SHP77 (cell line): ENCODE results near the gene SCOC.

Experiments
- DNase-seq, 2 experiments: peaks; one replicate each; lab custom pipeline; 2025; lab: John Stamatoyannopoulos, UW

The SCOC gene

GRCh38 chr4:140373328-140374129 is at the start of gene SCOC:
SCOC (plus strand) TSS chr4:140373646; CDS start chr4:140379171, 5,525 bp downstream.
- DNase-seq = peak; percentile 93 to 94

DNA sequence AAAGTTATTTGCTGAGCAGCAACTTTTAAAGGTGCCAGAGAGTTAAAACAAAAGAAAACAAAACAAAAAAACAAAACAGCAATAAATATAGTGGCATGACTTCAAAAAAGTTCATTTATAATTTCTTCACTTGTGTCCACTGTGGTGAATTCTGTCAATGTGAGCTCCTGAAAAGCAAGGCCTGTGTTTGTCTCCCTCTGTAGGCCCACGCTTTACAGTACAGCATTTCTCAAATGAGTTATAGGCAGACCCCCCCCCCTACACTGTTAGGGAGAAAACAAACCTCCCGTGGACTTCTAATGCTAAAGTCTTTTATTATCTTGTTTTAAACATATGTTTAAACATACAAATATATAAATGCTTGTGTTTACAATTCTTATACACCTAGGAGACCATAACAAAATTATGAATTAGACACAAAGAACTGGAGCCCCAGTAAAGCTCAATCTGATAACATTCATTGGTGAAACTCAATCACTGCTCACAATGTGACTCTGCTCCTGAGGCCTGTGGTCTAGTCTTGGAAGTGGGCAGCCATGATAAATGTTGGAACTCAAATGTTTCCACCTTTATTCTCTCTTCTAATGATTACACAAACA is 47.0 kb upstream of the SCOC start:
- DNase-seq = peak in 1 of 2 experiments; percentile 3

DNA sequence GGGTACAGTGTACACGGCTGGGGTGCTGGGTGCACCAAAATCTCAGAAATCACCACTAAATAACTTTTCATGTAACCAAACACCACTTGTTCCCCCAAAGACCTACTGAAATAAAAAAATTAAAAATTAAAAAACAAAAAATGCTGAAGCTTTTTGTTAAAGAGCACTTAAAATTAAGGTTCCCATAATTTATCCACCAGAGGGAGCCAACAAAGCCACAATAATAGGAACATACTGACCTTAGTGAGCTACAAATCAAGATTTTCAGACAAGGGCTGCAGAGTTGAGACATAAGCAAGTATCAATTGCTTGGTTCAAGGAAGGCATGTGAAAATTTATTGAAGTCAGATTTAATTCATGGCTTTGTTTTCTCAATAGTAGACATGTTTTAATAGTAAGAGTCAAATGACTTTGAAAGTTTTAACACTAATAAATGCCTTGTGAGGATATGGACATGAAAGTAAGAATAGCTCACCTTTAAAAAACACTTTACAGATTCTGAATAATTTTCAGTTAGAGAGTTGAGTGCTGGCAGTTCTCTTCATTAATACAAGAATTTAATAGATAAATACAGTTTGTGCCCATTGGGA is 43.0 kb upstream of the SCOC start:
- peak in 1 of 2 experiments; percentile 5 for DNase-seq

- no peak for DNase-seq
Observed at GRCh38 chr4:140331245-140331644, 42.2 kb upstream of the SCOC start.

GRCh38 chr4:140331876-140332275 is 41.6 kb upstream of the SCOC start:
- DNase-seq = no peak

GRCh38 chr4:140332734-140333133 is 40.7 kb upstream of the SCOC start:
- DNase-seq = no peak

GRCh38 chr4:140333523-140333922 is 39.9 kb upstream of the SCOC start:
- no peak for DNase-seq

DNA sequence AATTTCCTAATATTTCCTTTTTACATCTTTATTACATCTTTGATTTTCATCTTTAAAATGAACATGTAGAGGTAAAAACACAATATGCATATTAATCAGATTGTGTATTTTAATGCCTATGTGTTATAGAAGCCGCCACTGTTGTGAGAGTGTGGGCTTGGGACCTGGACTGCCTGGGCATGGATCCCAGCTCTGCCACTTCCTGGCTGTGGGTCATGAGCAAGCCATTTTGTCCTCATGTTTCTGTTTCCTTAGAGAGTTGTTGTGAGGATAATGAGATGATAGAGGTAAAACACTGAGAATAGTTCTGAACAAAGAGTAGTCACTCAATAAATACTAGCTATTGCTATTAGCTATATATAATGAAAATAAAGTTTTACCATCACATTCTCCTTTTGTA is 38.4 kb upstream of the SCOC start:
- no peak for DNase-seq

DNA sequence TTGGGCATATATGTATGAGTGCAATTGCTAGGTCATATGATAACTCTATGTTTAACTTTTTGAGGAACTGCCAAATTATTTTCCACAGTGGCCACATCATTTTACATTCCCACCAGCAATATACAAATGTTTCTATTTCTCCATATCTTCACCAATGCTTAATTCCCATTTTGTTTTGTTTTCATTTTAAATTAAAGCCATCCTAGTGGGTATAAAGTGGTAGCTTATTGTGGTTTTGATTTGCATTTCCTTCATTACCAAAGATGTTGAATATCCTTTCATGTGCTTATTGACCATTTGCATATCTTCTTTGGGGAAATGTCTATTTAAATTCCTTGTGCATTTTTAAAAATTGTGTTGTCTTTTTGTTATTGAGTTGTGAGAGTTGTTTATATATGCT is 36.7 kb upstream of the SCOC start:
- no peak for DNase-seq

GRCh38 chr4:140342620-140343019 is 30.8 kb upstream of the SCOC start:
- no peak for DNase-seq

- no peak for DNase-seq
Observed at GRCh38 chr4:140343303-140343702, 30.1 kb upstream of the SCOC start.

- DNase-seq = no peak
Observed at GRCh38 chr4:140344101-140344500, 29.3 kb upstream of the SCOC start.

DNA sequence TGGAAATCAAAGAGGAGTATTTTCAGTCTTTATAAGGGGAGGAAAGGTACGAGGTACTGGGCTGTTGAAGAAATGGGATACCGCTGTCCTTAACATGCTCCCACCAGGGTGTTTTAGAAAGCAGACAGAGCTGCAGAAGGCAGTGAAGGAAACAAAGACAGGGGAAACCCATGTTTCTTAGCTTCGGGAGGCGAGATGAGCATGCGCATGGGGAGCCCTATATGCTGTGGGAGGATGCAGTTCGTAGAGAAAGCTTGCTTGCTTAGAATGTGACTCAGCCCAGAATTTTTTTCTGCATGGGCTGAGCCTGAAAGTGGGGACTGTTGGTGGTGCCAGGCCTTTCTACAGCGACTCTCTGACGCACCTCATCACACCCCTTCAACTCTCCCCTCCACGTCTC is 28.8 kb upstream of the SCOC start:
- DNase-seq = no peak

- DNase-seq = no peak
Observed at GRCh38 chr4:140346136-140346535, 27.3 kb upstream of the SCOC start.

DNA sequence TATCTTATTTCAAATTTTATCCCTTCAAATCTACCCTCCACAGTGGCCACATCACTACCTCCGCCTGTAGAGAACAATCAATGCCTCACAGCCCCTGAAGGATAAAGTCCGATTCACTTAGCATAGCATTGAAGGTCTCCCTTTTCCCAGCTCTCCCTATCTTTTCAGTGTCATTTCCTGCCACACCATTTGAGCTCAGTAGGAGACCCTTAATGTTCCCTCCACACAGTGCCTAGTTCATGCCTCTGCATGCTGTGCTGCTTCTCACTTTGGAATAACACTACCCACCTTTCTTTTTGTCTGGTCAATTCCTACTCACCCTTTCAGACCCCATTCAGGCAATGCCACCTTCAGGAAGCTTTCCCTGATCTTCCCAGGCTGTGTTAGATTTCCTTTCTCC is 23.6 kb upstream of the SCOC start:
- DNase-seq = no peak

DNA sequence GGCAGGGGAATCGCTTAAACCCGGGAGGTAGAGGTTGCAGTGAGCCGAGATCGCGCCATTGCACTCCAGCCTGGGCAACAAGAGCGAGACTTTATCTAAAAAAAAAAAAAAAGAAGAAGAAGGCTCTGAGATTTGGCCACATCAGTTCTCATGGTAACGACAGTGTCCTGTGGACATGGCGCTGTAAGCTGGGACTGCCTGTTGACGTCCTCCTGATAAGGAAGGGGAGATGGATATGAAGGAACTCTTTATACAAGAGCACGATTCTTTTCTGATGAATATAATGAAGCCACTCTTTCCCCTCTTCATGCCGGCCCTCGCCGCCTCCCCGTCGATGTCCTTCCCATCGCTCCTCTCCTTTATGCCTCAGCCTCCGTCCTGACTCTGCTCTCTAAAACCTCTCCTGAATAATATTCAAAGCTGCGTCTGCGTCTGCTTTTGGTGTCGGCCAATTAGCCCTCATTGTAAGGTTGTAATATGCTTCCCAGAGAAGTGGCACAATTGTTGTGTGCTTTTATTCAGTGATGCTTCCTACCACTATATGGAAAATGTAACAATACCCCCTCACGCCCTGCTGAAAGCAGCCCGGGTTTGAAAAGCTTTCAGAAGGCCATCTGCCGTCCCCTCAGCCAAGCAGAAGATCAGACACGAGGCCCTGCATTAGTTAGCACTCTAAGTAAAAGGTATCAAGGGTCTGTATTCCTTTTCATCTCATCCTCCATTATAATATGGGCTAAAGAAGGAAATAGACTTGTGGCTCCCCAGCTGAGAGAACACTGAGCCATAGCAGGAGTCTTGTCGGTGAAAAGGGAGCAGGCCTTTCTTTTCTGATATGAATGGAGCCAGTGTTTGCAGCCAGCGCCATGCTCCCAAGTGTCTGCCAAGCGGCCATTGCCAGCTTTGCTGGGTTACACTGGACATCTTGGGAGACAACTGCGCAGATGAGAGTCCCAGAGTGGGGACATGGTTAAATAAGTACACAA is 22.1 kb upstream of the SCOC start:
- DNase-seq = no peak

- no peak for DNase-seq
Observed at GRCh38 chr4:140353786-140354185, 19.7 kb upstream of the SCOC start.

DNA sequence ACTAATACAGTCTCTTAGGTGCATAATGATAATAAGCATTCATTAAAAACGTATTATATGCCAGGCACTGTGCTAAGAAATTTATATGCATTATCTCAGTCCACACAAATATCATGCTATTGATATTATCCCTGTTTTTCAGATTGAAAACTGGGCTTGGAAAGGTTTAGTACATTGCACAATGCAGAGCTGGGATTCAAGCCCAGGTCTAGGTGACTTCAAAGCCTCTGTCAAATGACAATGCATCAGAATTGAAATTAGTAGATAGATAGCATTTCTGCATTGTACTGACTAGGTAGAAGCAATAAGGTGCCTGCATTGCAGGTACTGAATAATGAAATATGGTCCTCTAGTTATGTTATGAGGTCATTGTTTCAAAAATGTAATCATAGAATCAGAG is 18.2 kb upstream of the SCOC start:
- DNase-seq = no peak

DNA sequence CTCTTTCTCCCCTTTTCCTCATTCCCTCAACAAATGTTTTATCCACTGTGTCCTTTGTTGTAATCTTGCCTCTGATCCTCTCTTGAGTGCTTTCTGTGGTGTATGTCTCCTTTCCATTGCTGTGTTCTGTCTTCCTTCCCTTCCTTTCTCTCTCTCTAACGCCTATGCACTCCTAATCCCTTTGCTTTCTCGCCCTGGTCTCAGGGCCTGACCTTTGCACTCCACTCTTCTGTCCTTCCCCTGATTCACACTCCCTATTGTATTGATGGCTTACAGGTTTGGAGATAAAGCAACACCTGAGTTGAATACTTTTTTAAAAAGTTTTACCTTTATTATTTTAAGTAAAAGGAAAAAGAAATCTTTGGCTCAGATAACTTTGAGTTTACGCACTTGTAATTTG is 15.6 kb upstream of the SCOC start:
- no peak for DNase-seq

DNA sequence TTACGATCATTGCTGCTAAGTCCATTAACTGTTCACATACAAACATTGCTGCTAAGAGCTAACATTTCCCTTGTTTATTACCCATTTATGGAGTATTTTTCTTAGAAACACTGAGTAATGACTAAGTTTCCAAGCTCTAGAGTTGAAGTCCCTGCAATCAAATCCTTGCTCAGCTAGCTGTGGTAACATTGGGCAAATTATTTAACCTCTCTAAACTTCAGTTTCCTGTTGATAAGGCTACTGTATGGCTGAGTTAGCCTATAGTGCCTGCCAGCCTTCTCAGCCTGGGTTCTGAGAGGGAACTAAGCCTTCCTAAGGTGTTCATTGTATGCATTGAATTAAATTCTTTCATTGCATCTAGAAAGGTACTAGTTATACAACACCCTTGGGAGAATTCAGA is 15.2 kb upstream of the SCOC start:
- no peak for DNase-seq

DNA sequence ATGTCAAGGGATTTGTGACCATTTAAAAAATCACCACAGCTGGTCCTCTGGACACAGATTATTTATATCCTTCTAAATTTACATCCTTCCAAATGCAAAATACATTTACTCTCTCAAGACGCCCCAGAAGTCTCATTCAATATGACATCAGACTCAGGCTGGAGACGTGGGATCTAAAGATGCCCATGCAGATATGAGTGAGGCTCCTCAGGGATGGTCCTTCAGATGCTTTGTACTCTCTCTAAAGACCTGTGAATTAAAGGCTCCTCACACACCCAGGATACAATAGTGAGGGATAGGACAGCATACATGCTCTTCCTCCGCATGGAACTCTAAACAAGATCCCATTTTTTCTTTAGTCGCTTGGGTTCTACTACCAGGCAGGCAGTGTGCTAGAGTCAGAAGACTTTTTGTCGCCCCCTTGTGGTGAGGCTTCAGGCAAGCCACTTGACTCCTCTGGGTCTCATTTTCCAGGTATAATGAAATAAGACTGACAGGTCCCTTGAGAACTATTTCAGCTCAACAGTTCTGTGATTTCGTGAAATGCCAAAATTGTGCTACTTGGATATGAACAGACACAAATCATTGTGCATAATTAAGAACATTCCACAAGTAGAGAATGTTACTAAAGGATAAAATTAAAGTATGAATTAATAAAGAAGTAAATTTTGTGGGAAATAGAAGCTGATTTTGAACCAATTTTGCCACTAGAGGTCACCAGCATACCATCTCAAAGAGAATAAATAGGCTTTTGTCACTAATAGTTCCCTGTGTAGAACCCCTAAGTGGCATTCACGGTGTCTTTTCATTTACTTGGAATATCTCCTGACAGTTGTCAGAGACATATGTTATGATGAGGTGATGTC is 13.7 kb upstream of the SCOC start:
- peak; percentile 71 for DNase-seq
